HCT116 (cell line): ENCODE data around the gene CLEC17A.

Source experiments
- POLR2A ChIP-seq: IDR thresholded peaks from 2 replicates; pipeline ENCODE4 v1.7.0; 2011; ENCODE audit warnings: borderline replicate concordance; ENCODE audit not compliant: insufficient read depth, insufficient read length; ENCODE audit errors: extremely low read depth
- SIN3A ChIP-seq: IDR thresholded peaks from 2 replicates; pipeline ENCODE4 v1.6.1; 2012; ENCODE audit warnings: low read depth
- SP1 ChIP-seq: IDR thresholded peaks from 2 replicates; pipeline ENCODE4 v1.6.1; 2012; ENCODE audit warnings: low read depth
- SRF ChIP-seq: IDR thresholded peaks from 2 replicates; pipeline ENCODE4 v1.6.1; 2012; ENCODE audit warnings: low read depth
- ZFX ChIP-seq: fragments of 450-650 bp; IDR thresholded peaks from 2 replicates; pipeline ENCODE4 v1.6.1; 2017
- TF ChIP-seq, protein P1 (sequence below), 3 experiments: fragments of 200-600 bp in 1 of 3; sonication (generic) in 1 of 3; IDR thresholded peaks in 2 of 3; conservative IDR thresholded peaks in 1 of 3; 2 replicates each; pipeline ENCODE4 v1.5.1; 2012 to 2017; ENCODE audit warnings: low read depth in 2 of 3, low read length in 2 of 3, antibody characterized with exemption in 1 of 3, borderline replicate concordance in 1 of 3, control low read depth in 1 of 3, mild to moderate bottlenecking in 1 of 3, mixed read lengths in 1 of 3, mixed run types in 1 of 3, moderate library complexity in 1 of 3; ENCODE audit not compliant: insufficient read depth in 1 of 3

- no peak for TF ChIP-seq ZFX
- TF ChIP-seq, protein P1, sequence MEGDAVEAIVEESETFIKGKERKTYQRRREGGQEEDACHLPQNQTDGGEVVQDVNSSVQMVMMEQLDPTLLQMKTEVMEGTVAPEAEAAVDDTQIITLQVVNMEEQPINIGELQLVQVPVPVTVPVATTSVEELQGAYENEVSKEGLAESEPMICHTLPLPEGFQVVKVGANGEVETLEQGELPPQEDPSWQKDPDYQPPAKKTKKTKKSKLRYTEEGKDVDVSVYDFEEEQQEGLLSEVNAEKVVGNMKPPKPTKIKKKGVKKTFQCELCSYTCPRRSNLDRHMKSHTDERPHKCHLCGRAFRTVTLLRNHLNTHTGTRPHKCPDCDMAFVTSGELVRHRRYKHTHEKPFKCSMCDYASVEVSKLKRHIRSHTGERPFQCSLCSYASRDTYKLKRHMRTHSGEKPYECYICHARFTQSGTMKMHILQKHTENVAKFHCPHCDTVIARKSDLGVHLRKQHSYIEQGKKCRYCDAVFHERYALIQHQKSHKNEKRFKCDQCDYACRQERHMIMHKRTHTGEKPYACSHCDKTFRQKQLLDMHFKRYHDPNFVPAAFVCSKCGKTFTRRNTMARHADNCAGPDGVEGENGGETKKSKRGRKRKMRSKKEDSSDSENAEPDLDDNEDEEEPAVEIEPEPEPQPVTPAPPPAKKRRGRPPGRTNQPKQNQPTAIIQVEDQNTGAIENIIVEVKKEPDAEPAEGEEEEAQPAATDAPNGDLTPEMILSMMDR (IDR thresholded peaks at IDR 0.05 in 2 of 3, conservative IDR thresholded peaks at IDR 0.05 in 1 of 3; ENCODE audit: borderline replicate concordance in 1 of 3, insufficient read depth in 1 of 3, low read depth in 2 of 3, low read length in 2 of 3) = no peak
- no peak for TF ChIP-seq SIN3A
- no peak for TF ChIP-seq SP1
- no peak for TF ChIP-seq POLR2A
- TF ChIP-seq SRF = no peak
Observed at GRCh38 chr19:14565765-14566711, 16.8 kb upstream of the CLEC17A start.
